NCI-H446 (cell line): ENCODE measurements around the gene CDH1.
"Not testable (repeated sequence)": the region's sequence is repeated elsewhere in the genome, so short reads cannot be mapped to it uniquely, and the experiment has no call there.

Source experiments
- DNase-seq, 2 experiments: peaks; one replicate each; lab custom pipeline; 2025; lab: John Stamatoyannopoulos, UW

Gene CDH1

GRCh38 chr16:68790944-68791343, 53.9 kb downstream of the CDH1 start:
- DNase-seq: no peak

- no peak for DNase-seq
Measured at GRCh38 chr16:68792465-68793324, 55.6 kb downstream of the CDH1 start.

- no peak for DNase-seq
Measured at GRCh38 chr16:68793401-68793857, 56.3 kb downstream of the CDH1 start.

GRCh38 chr16:68798398-68798797, 61.3 kb downstream of the CDH1 start:
- DNase-seq: no peak

- peak in 1 of 2 experiments; percentile 44 for DNase-seq
Measured at GRCh38 chr16:68800257-68800875, 63.3 kb downstream of the CDH1 start.

- no peak for DNase-seq
Measured at GRCh38 chr16:68802190-68802589, 65.1 kb downstream of the CDH1 start.

GRCh38 chr16:68806422-68806821, 69.3 kb downstream of the CDH1 start:
- no peak for DNase-seq

- no peak for DNase-seq
Measured at GRCh38 chr16:68806981-68807380, 69.9 kb downstream of the CDH1 start.

- no peak for DNase-seq
Measured at GRCh38 chr16:68814516-68814915, 77.4 kb downstream of the CDH1 start.

- DNase-seq: no peak
Measured at GRCh38 chr16:68823401-68824135, 86.5 kb downstream of the CDH1 start.

GRCh38 chr16:68825427-68825826, 88.3 kb downstream of the CDH1 start:
- DNase-seq: no peak

GRCh38 chr16:68826652-68827051, 89.6 kb downstream of the CDH1 start:
- no peak for DNase-seq

- no peak for DNase-seq
Measured at GRCh38 chr16:68833251-68833650, 96.2 kb downstream of the CDH1 start.

GRCh38 chr16:68834550-68834949, 97.5 kb downstream of the CDH1 start:
- DNase-seq: no peak

GRCh38 chr16:68835970-68836369, 98.9 kb downstream of the CDH1 start:
- DNase-seq: no peak

GRCh38 chr16:68839831-68840230, 102.7 kb downstream of the CDH1 start:
- DNase-seq: no peak

- not testable (repeated sequence) for DNase-seq
Measured at GRCh38 chr16:68842964-68843481, 105.9 kb downstream of the CDH1 start.

GRCh38 chr16:68843482-68844210, 106.6 kb downstream of the CDH1 start, which contains the start of gene TANGO6:
TANGO6 (plus strand) TSS chr16:68843531; CDS start chr16:68843618, 87 bp downstream.
- DNase-seq: peak; percentile 53 to 84

GRCh38 chr16:68844211-68844564, 107.1 kb downstream of the CDH1 start:
- DNase-seq: no peak

- no peak for DNase-seq
Measured at GRCh38 chr16:68848786-68849185, 111.7 kb downstream of the CDH1 start.

GRCh38 chr16:68850481-68850880, 113.4 kb downstream of the CDH1 start:
- no peak for DNase-seq

GRCh38 chr16:68851601-68852000, 114.5 kb downstream of the CDH1 start:
- DNase-seq: no peak
